OCI-LY3 (cell line): ENCODE measurements around the gene SEMA3C.

Experiments
- H2AFZ ChIP-seq: fragments of 200-600, 300-600 bp; shearing (Covaris generic); 2 replicates; pipeline ENCODE4 v1.6.0; 2014; ENCODE audit warnings: antibody characterized with exemption, low read depth, low read length
- H3K27ac ChIP-seq: fragments of 200-600, 300-600 bp; sonication (generic); 2 replicates; pipeline ENCODE4 v1.5.1; 2014; ENCODE audit warnings: mild to moderate bottlenecking, low read length, moderate library complexity, mixed read lengths
- H3K27me3 ChIP-seq: fragments of 200-600, 300-600 bp; sonication (generic); 2 replicates; pipeline ENCODE4 v1.6.1; 2014; ENCODE audit warnings: low read depth, low read length, mixed read lengths
- H3K36me3 ChIP-seq: fragments of 200-600, 300-600 bp; sonication (generic); replicated peaks from 2 replicates; pipeline ENCODE3; 2014; ENCODE audit warnings: low read depth, low read length, mixed read lengths
- H3K4me1 ChIP-seq: fragments of 300-600, 200-600 bp; sonication (generic); 2 replicates; pipeline ENCODE4 v1.6.1; 2014; ENCODE audit warnings: low read length, mixed read lengths
- H3K4me2 ChIP-seq: fragments of 200-600, 300-600 bp; sonication (generic); 2 replicates; pipeline ENCODE4 v1.6.1; 2014; ENCODE audit warnings: low read length, mixed read lengths
- H3K4me3 ChIP-seq: fragments of 300-600, 200-600 bp; sonication (generic); 2 replicates; pipeline ENCODE4 v1.5.1; 2014; ENCODE audit warnings: antibody characterized with exemption, mild to moderate bottlenecking, low read length, moderate library complexity
- H3K79me2 ChIP-seq: fragments of 300-600, 200-600 bp; shearing (Covaris generic); 2 replicates; pipeline ENCODE4 v1.6.1; 2014; ENCODE audit warnings: mild to moderate bottlenecking, low read length, mixed read lengths
- H3K9ac ChIP-seq: fragments of 300-600, 200-600 bp; shearing (Covaris generic); 2 replicates; pipeline ENCODE4 v1.6.0; 2014; ENCODE audit warnings: mild to moderate bottlenecking, low read length, moderate library complexity
- H3K9me3 ChIP-seq: fragments of 200-600, 300-600 bp; shearing (Covaris generic); 2 replicates; pipeline ENCODE4 v1.6.1; 2014; ENCODE audit warnings: low read length, mixed read lengths; ENCODE audit not compliant: insufficient read depth
- H4K20me1 ChIP-seq: fragments of 200-600, 300-600 bp; sonication (generic); 2 replicates; pipeline ENCODE4 v1.6.1; 2016; ENCODE audit warnings: low read length, mixed read lengths; ENCODE audit not compliant: insufficient read depth
- CTCF ChIP-seq: fragments of 200-600, 300-600 bp; sonication (generic); IDR thresholded peaks from 2 replicates; pipeline ENCODE4 v1.5.1; 2014; ENCODE audit warnings: antibody characterized with exemption, low read length, low read depth
- EZH2phosphoT487 ChIP-seq: fragments of 200-600 bp; shearing (Covaris generic); IDR thresholded peaks from 2 replicates; pipeline ENCODE4 v1.6.1; 2018; ENCODE audit warnings: antibody characterized with exemption, mixed run types, low read depth

The SEMA3C gene

GRCh38 chr7:80724249-80724871 lies 194.5 kb downstream of the SEMA3C start:
- H3K4me2 ChIP-seq = no peak overlapping the region

GRCh38 chr7:80722616-80723195 lies 196.1 kb downstream of the SEMA3C start:
- no peaks in the 10 kb centered on the region for H3K9me3 ChIP-seq
- H2AFZ ChIP-seq = 0 out of 2 replicates have a peak overlapping the region, but pooled peaks have one; percentile 0
- H3K36me3 ChIP-seq = no peaks in the 10 kb centered on the region
- no peaks in the 10 kb centered on the region for H3K79me2 ChIP-seq
- no peaks in the 10 kb centered on the region for H4K20me1 ChIP-seq
- no peak overlapping the region for H3K4me3 ChIP-seq
- H3K4me2 ChIP-seq = no peak overlapping the region; the same call in 1 of the 2 replicates
- H3K9ac ChIP-seq = no peak overlapping the region
- peaks cover 56% of the 10 kb centered on the region for H3K4me1 ChIP-seq
- H3K27ac ChIP-seq = no peak overlapping the region
- no peaks in the 10 kb centered on the region for H3K27me3 ChIP-seq
- TF ChIP-seq EZH2phosphoT487 = no peak

More at GRCh38 chr7:80724249-80724871, 194.5 kb downstream of the SEMA3C start:
- Histone ChIP-seq H3K27ac (no peak overlapping the region), H4K20me1 (no peaks in the 10 kb centered on the region), H3K9me3 (no peaks in the 10 kb centered on the region), H2AFZ (no peak overlapping the region), H3K4me1 (peaks cover 56% of the 10 kb centered on the region), H3K79me2 (no peaks in the 10 kb centered on the region), H3K27me3 (no peaks in the 10 kb centered on the region), H3K36me3 (no peaks in the 10 kb centered on the region), H3K9ac (no peak overlapping the region), H3K4me3 (no peak overlapping the region)
- no peak for TF ChIP-seq CTCF
- no peak for TF ChIP-seq EZH2phosphoT487

DNA sequence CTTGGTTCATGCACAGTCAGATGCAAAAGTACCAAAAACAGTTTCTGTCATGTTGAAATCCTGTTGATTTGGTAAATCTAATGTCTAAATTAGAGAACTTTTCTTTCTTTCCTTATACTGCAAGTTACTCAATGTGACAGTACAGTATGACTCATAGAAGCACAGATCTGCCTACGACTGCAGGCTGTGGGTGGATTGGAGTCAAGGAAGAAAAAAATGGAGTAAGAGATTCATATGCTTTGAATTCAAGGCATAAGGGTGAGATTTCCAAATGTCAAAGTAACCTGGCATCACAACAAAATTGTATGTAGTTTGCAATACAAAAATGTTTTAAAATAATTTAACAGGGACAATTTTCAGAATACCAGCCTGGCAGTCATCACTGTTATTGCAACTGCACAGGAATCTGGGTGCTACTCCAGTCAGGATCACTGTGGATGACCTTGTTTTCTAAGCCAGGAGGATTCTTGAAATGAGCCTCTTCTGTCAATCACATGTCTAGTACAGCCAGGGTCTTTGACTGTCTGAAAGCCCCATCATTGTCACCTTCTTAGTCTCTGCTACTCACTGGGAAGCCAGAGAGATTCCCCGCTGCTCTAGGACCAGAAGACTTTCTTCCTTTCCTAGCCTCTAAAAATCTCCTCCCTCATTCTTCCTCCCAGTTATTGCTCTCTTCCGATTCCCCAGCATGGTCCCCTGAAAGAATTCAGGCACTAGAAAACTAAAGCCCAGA lies 196.8 kb downstream of the SEMA3C start:
- no peak overlapping the region for H3K27ac ChIP-seq
- no peaks in the 10 kb centered on the region for H3K9me3 ChIP-seq
- H3K27me3 ChIP-seq = no peaks in the 10 kb centered on the region
- H3K9ac ChIP-seq = no peak overlapping the region
- no peaks in the 10 kb centered on the region for H4K20me1 ChIP-seq
- no peak for TF ChIP-seq EZH2phosphoT487
- no peak for TF ChIP-seq CTCF
- H3K4me1 ChIP-seq = peaks cover 53% of the 10 kb centered on the region
- no peaks in the 10 kb centered on the region for H3K79me2 ChIP-seq
- peak overlapping the region; percentile 7; the same call in 1 of the 2 replicates for H3K4me2 ChIP-seq
- H3K36me3 ChIP-seq = no peaks in the 10 kb centered on the region
- 0 out of 2 replicates have a peak overlapping the region, but pooled peaks have one; percentile 0 for H2AFZ ChIP-seq
- no peak overlapping the region for H3K4me3 ChIP-seq

GRCh38 chr7:80720146-80720545 lies 198.7 kb downstream of the SEMA3C start:
- Histone ChIP-seq H3K79me2 (no peaks in the 10 kb centered on the region), H4K20me1 (no peaks in the 10 kb centered on the region), H3K4me2 (no peak overlapping the region), H3K27me3 (no peaks in the 10 kb centered on the region), H3K9me3 (no peaks in the 10 kb centered on the region), H3K36me3 (no peaks in the 10 kb centered on the region), H3K4me1 (peaks cover 34% of the 10 kb centered on the region), H2AFZ (no peak overlapping the region), H3K27ac (no peak overlapping the region), H3K4me3 (no peak overlapping the region), H3K9ac (no peak overlapping the region)
- TF ChIP-seq EZH2phosphoT487 = no peak
- TF ChIP-seq CTCF = no peak
